Lung (tissue), 12 donors: ENCODE results near the gene KIFC3. TPM values are rescaled to one million over a fixed set of nuclear protein-coding genes. Genes with fewer than 3 reads are reported as not detected.

Experiments
- ATAC-seq: fragments of 200-7000 bp; cut with Tn5 transposase; one replicate; pipeline ENCODE4 v1.9.1; 2020; ENCODE audit warnings: moderate number of reproducible peaks; ENCODE audit not compliant: insufficient read depth, low FRiP score
- DNase-seq, 3 donors: peaks; one replicate each; pipeline ENCODE4 v3.0.0-alpha.2; 2013 to 2017
- H3K27ac ChIP-seq, 2 donors: one replicate each; pipeline ENCODE4 v1.5.1; 2013; ENCODE audit warnings: mild to moderate bottlenecking in 2 of 2, moderate library complexity in 2 of 2, control low read depth in 1 of 2, inconsistent platforms in 1 of 2, low read depth in 1 of 2, low read length in 1 of 2
- H3K27me3 ChIP-seq, 3 donors: one replicate each; pipeline ENCODE4 v1.5.1; 2013; ENCODE audit warnings: low read length in 2 of 3; ENCODE audit not compliant: control insufficient read depth in 3 of 3, insufficient read depth in 3 of 3
- H3K36me3 ChIP-seq, 4 donors: one replicate each; pipeline ENCODE4 v1.5.1; 2013; ENCODE audit warnings: low read length in 4 of 4, mild to moderate bottlenecking in 1 of 4, moderate library complexity in 1 of 4; ENCODE audit not compliant: control insufficient read depth in 4 of 4, insufficient read depth in 4 of 4
- H3K4me1 ChIP-seq, 5 donors: one replicate each; pipeline ENCODE4 v1.5.1; 2013; ENCODE audit warnings: low read length in 5 of 5, mild to moderate bottlenecking in 2 of 5, moderate library complexity in 1 of 5; ENCODE audit not compliant: control insufficient read depth in 5 of 5, insufficient read depth in 5 of 5
- H3K4me3 ChIP-seq: one replicate; pipeline ENCODE4 v1.5.1; 2013; ENCODE audit warnings: mild to moderate bottlenecking, control low read depth, moderate library complexity
- H3K9ac ChIP-seq, 2 donors: one replicate each; pipeline ENCODE4 v1.5.1; 2013; ENCODE audit warnings: low read length in 2 of 2, control low read depth in 1 of 2; ENCODE audit not compliant: insufficient read depth in 1 of 2
- H3K9me3 ChIP-seq, 4 donors: one replicate each; pipeline ENCODE4 v1.5.1; 2013; ENCODE audit warnings: low read length in 3 of 4, mild to moderate bottlenecking in 1 of 4, moderate library complexity in 1 of 4; ENCODE audit not compliant: control insufficient read depth in 4 of 4, insufficient read depth in 3 of 4
- CTCF ChIP-seq: IDR thresholded peaks from 2 replicates; pipeline ENCODE4 v1.5.1; 2012; ENCODE audit warnings: mild to moderate bottlenecking; ENCODE audit errors: control extremely low read depth, extremely low read depth
- WGBS, 2 donors: extraction: QIAGEN DNeasy Blood & Tissue Kit; methylation state at CpG; one replicate each; pipeline ENCODE4 v1.1.7; 2013; 5-methylcytosine and 5-hydroxymethylcytosine counted together
- polyA plus RNA-seq, 2 donors: library from polyadenylated mRNA; stranded (reverse); fragments of 200-250 nt; gene quantifications; one replicate each; pipeline ENCODE4 v1.2.1, GENCODE V29; 2013
- total RNA-seq, 2 donors: library from RNA; depleted of rRNA in 1 of 2; stranded (reverse); fragments of >200 nt in 1 of 2; gene quantifications; one replicate each; pipeline ENCODE4 v1.2.1, GENCODE V29; 2014 to 2021
- donor health status: control.
- donor health status: control.
- donor health status: Bipolar disorder and iron deficiency.
- donor health status: healthy.
- donor health status: DM: yes; HTN: yes; CAD: no.

The KIFC3 gene
- total and polyA plus RNA-seq, 4 donors, result 65.9 to 137 (median 89.5) TPM

- no peak for DNase-seq
- Histone ChIP-seq H3K9me3 (no peaks in the 10 kb centered on the region), H3K4me1 (no peaks in the 10 kb centered on the region), H3K4me3 (no peak overlapping the region), H3K9ac (no peak overlapping the region), H3K36me3 (no peaks in the 10 kb centered on the region), H3K27ac (no peak overlapping the region), H3K27me3 (no peaks in the 10 kb centered on the region)
- no peak for ATAC-seq
- TF ChIP-seq CTCF, result no peak
- WGBS, 2 donors, result 95 to 100% methylated on average over 1 of the region's 1 CpG
These were observed 41.1 kb upstream of the KIFC3 start for GRCh38 chr16:57843400-57843799.

GRCh38 chr16:57842601-57843000, 40.3 kb upstream of the KIFC3 start:
- ATAC-seq (no peak), DNase-seq (no peak)
- no peak overlapping the region for H3K4me3 ChIP-seq
- TF ChIP-seq CTCF, result no peak
- H3K36me3 ChIP-seq, result no peaks in the 10 kb centered on the region
- no peaks in the 10 kb centered on the region for H3K27me3 ChIP-seq
- no peak overlapping the region for H3K27ac ChIP-seq
- no peaks in the 10 kb centered on the region for H3K9me3 ChIP-seq
- H3K9ac ChIP-seq, result no peak overlapping the region
- WGBS, 2 donors, result 93% methylated on average over 5 of the region's 5 CpGs
- no peaks in the 10 kb centered on the region for H3K4me1 ChIP-seq

- H3K9ac ChIP-seq, result no peak overlapping the region
- no peak for TF ChIP-seq CTCF
- no peaks in the 10 kb centered on the region for H3K4me1 ChIP-seq
- H3K27ac ChIP-seq, result no peak overlapping the region
- H3K27me3 ChIP-seq, result no peaks in the 10 kb centered on the region
- WGBS, 2 donors, result 89 to 91% methylated on average over 8 of the region's 8 CpGs
- no peaks in the 10 kb centered on the region for H3K9me3 ChIP-seq
- ATAC-seq, result no peak
- no peaks in the 10 kb centered on the region for H3K36me3 ChIP-seq
- no peak for DNase-seq
- H3K4me3 ChIP-seq, result no peak overlapping the region
These were observed 38.5 kb upstream of the KIFC3 start for GRCh38 chr16:57840833-57841232.

GRCh38 chr16:57838161-57838560, 35.9 kb upstream of the KIFC3 start:
- 81 to 88% methylated on average over 13 of the region's 13 CpGs for WGBS, 2 donors
- DNase-seq, result no peak
- H3K27me3 ChIP-seq, result no peaks in the 10 kb centered on the region
- no peaks in the 10 kb centered on the region for H3K4me1 ChIP-seq
- TF ChIP-seq CTCF, result no peak
- H3K9ac ChIP-seq, result no peak overlapping the region
- H3K36me3 ChIP-seq, result no peaks in the 10 kb centered on the region
- H3K9me3 ChIP-seq, result no peaks in the 10 kb centered on the region
- no peak overlapping the region for H3K27ac ChIP-seq
- no peak overlapping the region for H3K4me3 ChIP-seq
- no peak for ATAC-seq
